ENCODE data around the gene CYP2D6. TPM values are rescaled to one million over a fixed set of nuclear protein-coding genes. Genes with fewer than 3 reads are reported as not detected.

Gene CYP2D6
- total RNA-seq, 1 experiment from 2014 or later: 2.7 TPM

- POLR2A ChIA-PET: no interaction called here
- Histone ChIP-seq H3K4me3 (ENCODE audit: low read depth in 2 of 2, low read length in 2 of 2) (no peak overlapping the region), H3K9me3 (ENCODE audit: control insufficient read depth, insufficient read depth, low read depth, low read length) (no peaks in the 10 kb centered on the region), H3K27ac (ENCODE audit: low read length) (no peak overlapping the region), H3K27me3 (ENCODE audit: control insufficient read depth, insufficient read depth, low read length) (no peaks in the 10 kb centered on the region), H3K36me3 (ENCODE audit: control insufficient read depth, insufficient read depth, low read length) (peaks cover 2% of the 10 kb centered on the region; the same call in 1 of the 2 replicates), H3K4me1 (ENCODE audit: control insufficient read depth, insufficient read depth, low read length) (no peaks in the 10 kb centered on the region)
- CTCF ChIA-PET: no interaction called here
- no TSS peak for BruUV-seq (replicated peaks)
- ATAC-seq (no peak), DNase-seq (ENCODE audit: low read depth, low spot score) (no peak)
- intact Hi-C loops (cut with micrococcal nuclease; ENCODE audit: unreplicated experiment) (no loop called here), in situ Hi-C loops (cut with HindIII; ENCODE audit: low pct_unique_long_range_greater_than_20kb, low sequenced_read_pairs) (no loop called here)
- no peak for TF ChIP-seq CTCF (IDR thresholded peaks at IDR 0.05)
- TF ChIP-seq TCF7L2 (IDR thresholded peaks at IDR 0.05; ENCODE audit: low read depth, low read length): no peak
- no peak for TF ChIP-seq REST (IDR thresholded peaks at IDR 0.05; ENCODE audit: insufficient read depth in 1 of 2, low read depth in 2 of 2, low read length in 1 of 2)
- no peak for TF ChIP-seq SIN3A (IDR thresholded peaks at IDR 0.05; ENCODE audit: borderline replicate concordance, insufficient read depth, low read depth, low read length)
- no peak for TF ChIP-seq POLR2AphosphoS5 (IDR thresholded peaks at IDR 0.05; ENCODE audit: low read depth, low read length)
These were observed 26.0 kb upstream of the CYP2D6 start for GRCh38 chr22:42156598-42156997.

- DNase-seq (ENCODE audit: low read depth, low spot score) (no peak), ATAC-seq (no peak)
- intact Hi-C loops (cut with micrococcal nuclease; ENCODE audit: unreplicated experiment) (no loop called here), in situ Hi-C loops (cut with HindIII; ENCODE audit: low pct_unique_long_range_greater_than_20kb, low sequenced_read_pairs) (no loop called here)
- ChIA-PET CTCF (no interaction called here), POLR2A (no interaction called here)
- Histone ChIP-seq H3K4me3 (ENCODE audit: low read depth in 2 of 2, low read length in 2 of 2) (no peak overlapping the region), H3K27me3 (ENCODE audit: control insufficient read depth, insufficient read depth, low read length) (no peaks in the 10 kb centered on the region), H3K36me3 (ENCODE audit: control insufficient read depth, insufficient read depth, low read length) (peaks cover 2% of the 10 kb centered on the region; the same call in 1 of the 2 replicates), H3K27ac (ENCODE audit: low read length) (no peak overlapping the region), H3K9me3 (ENCODE audit: control insufficient read depth, insufficient read depth, low read depth, low read length) (no peaks in the 10 kb centered on the region), H3K4me1 (ENCODE audit: control insufficient read depth, insufficient read depth, low read length) (no peaks in the 10 kb centered on the region)
- BruUV-seq (replicated peaks): no TSS peak
- no peak for TF ChIP-seq SIN3A (IDR thresholded peaks at IDR 0.05; ENCODE audit: borderline replicate concordance, insufficient read depth, low read depth, low read length)
- no peak for TF ChIP-seq TCF7L2 (IDR thresholded peaks at IDR 0.05; ENCODE audit: low read depth, low read length)
- no peak for TF ChIP-seq REST (IDR thresholded peaks at IDR 0.05; ENCODE audit: insufficient read depth in 1 of 2, low read depth in 2 of 2, low read length in 1 of 2)
- TF ChIP-seq POLR2AphosphoS5 (IDR thresholded peaks at IDR 0.05; ENCODE audit: low read depth, low read length): no peak
- TF ChIP-seq CTCF (IDR thresholded peaks at IDR 0.05): no peak
These were observed 25.5 kb upstream of the CYP2D6 start for GRCh38 chr22:42156121-42156520.
